NCI-H526 treated with DMSO at 0.1 percent for 48 hours (cell line): Measurements from ENCODE around the gene ACACA.

Source experiments
- DNase-seq: peaks from one replicate; lab custom pipeline; 2025; lab: John Stamatoyannopoulos, UW

The ACACA gene

GRCh38 chr17:37068266-37068665, 338.4 kb downstream of the ACACA start:
- no peak for DNase-seq

- DNase-seq: no peak
Observed at GRCh38 chr17:37067555-37068111, 339.0 kb downstream of the ACACA start.

- DNase-seq: no peak
Observed at GRCh38 chr17:37066322-37067255, 340.0 kb downstream of the ACACA start.

GRCh38 chr17:37065486-37066321, 340.9 kb downstream of the ACACA start:
- no peak for DNase-seq

GRCh38 chr17:37064956-37065355, 341.7 kb downstream of the ACACA start:
- DNase-seq: no peak

GRCh38 chr17:37064206-37064605, 342.4 kb downstream of the ACACA start:
- DNase-seq: no peak

GRCh38 chr17:37062021-37062420, 344.6 kb downstream of the ACACA start:
- peak; percentile 38 for DNase-seq

- DNase-seq: no peak
Observed at GRCh38 chr17:37060928-37061327, 345.7 kb downstream of the ACACA start.

GRCh38 chr17:37060094-37060493, 346.5 kb downstream of the ACACA start:
- DNase-seq: no peak

GRCh38 chr17:37059493-37059892, 347.1 kb downstream of the ACACA start:
- no peak for DNase-seq

GRCh38 chr17:37056622-37057021, 350.0 kb downstream of the ACACA start:
- no peak for DNase-seq

- DNase-seq: no peak
Observed at GRCh38 chr17:37054894-37055293, 351.7 kb downstream of the ACACA start.

GRCh38 chr17:37052450-37052849, 354.2 kb downstream of the ACACA start:
- no peak for DNase-seq

GRCh38 chr17:37051833-37052232, 354.8 kb downstream of the ACACA start:
- DNase-seq: no peak

- DNase-seq: no peak
Observed at GRCh38 chr17:37051381-37051780, 355.3 kb downstream of the ACACA start.

- no peak for DNase-seq
Observed at GRCh38 chr17:37050920-37051319, 355.7 kb downstream of the ACACA start.

- DNase-seq: no peak
Observed at GRCh38 chr17:37048811-37049210, 357.8 kb downstream of the ACACA start.

GRCh38 chr17:37047631-37048104, 359.0 kb downstream of the ACACA start:
- DNase-seq: peak; percentile 42

GRCh38 chr17:37045351-37045922, 361.2 kb downstream of the ACACA start:
- no peak for DNase-seq

GRCh38 chr17:37043201-37043600, 363.4 kb downstream of the ACACA start:
- no peak for DNase-seq

- no peak for DNase-seq
Observed at GRCh38 chr17:37041932-37042331, 364.7 kb downstream of the ACACA start.

- no peak for DNase-seq
Observed at GRCh38 chr17:37039269-37039668, 367.4 kb downstream of the ACACA start.
